Suprapubic skin (tissue), 4 donors: ENCODE results near the gene PRKCZ.

ENCODE experiments used
- EP300 ChIP-seq: sonication (generic); formaldehyde crosslinking; IDR thresholded peaks from one replicate; pipeline ENCODE4 v1.6.1; 2017; ENCODE audit warnings: antibody characterized with exemption
- POLR2A ChIP-seq, 2 donors: fragments of 450-650 bp; IDR thresholded peaks; one replicate each; pipeline ENCODE4 v1.6.1; 2017; ENCODE audit warnings: antibody characterized with exemption in 2 of 2, mild to moderate bottlenecking in 2 of 2, moderate library complexity in 2 of 2
- POLR2AphosphoS5 ChIP-seq, 3 donors: sonication (generic); formaldehyde crosslinking; IDR thresholded peaks; one replicate each; pipeline ENCODE4 v1.6.1; 2017; ENCODE audit warnings: antibody characterized with exemption in 3 of 3
- TF ChIP-seq, protein P1 (sequence below), 2 donors: fragments of 200-600 bp in 1 of 2; fragments of 450-650 bp in 1 of 2; sonication (generic) in 1 of 2; IDR thresholded peaks; one replicate each; pipeline ENCODE4 v1.5.1; 2016 to 2019; ENCODE audit warnings: antibody characterized with exemption in 2 of 2, mild to moderate bottlenecking in 1 of 2, moderate library complexity in 1 of 2

DNA sequence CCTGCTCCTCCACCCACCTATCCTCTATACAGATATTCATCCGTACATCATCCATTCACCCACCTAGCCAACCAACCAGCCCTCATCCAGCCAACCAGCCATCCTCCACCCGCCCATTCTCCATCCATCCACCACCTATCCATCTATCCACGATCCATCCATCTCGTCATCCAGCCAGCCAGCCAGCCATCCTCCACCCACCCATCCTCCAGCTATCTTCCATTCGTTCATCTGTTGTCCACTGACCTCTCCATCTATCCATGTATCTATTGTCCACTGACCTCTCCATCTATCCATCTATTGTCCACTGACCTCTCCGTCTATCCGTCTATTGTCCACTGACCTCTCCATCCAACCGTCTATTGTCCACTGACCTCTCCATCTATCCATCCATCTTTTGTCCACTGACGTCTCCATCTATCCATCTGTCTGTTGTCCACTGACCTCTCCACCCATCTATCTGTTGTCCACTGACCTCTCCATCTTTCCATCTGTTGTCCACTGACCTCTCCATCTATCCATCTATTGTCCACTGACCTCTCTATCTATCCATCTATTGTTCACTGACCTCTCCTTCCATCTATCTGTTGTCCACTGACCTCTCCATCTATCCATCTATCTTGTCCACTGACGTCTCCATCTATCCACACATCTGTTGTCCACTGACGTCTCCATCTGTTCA, 96.8 kb downstream of the PRKCZ start:
- TF ChIP-seq, protein P1, sequence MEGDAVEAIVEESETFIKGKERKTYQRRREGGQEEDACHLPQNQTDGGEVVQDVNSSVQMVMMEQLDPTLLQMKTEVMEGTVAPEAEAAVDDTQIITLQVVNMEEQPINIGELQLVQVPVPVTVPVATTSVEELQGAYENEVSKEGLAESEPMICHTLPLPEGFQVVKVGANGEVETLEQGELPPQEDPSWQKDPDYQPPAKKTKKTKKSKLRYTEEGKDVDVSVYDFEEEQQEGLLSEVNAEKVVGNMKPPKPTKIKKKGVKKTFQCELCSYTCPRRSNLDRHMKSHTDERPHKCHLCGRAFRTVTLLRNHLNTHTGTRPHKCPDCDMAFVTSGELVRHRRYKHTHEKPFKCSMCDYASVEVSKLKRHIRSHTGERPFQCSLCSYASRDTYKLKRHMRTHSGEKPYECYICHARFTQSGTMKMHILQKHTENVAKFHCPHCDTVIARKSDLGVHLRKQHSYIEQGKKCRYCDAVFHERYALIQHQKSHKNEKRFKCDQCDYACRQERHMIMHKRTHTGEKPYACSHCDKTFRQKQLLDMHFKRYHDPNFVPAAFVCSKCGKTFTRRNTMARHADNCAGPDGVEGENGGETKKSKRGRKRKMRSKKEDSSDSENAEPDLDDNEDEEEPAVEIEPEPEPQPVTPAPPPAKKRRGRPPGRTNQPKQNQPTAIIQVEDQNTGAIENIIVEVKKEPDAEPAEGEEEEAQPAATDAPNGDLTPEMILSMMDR (IDR thresholded peaks at IDR 0.05) = no peak
- TF ChIP-seq EP300 (no peak), POLR2AphosphoS5 (IDR thresholded peaks at IDR 0.05) (no peak), POLR2A (IDR thresholded peaks at IDR 0.05) (no peak)
